IMR-90 (cell line): ENCODE measurements around the gene NOD1. TPM values are rescaled to one million over a fixed set of nuclear protein-coding genes. Genes with fewer than 3 reads are reported as not detected.

Experiments used
- ATAC-seq: fragments of 200-7000 bp; cut with Tn5 transposase; 2 replicates; pipeline ENCODE4 v1.9.1; 2020; ENCODE audit warnings: low read depth, mild to moderate bottlenecking, moderate library complexity
- BruUV-seq: library from RNA; stranded (reverse); fragments of 400-500 nt; replicated peaks from 2 replicates; lab custom pipeline; 2021; lab: Mats Ljungman, UMichigan
- CTCF ChIA-PET: fragments of 300-600 bp; formaldehyde crosslinking; extraction: SDS; loops from one replicate; lab custom pipeline; 2021; ENCODE audit warnings: antibody characterized with exemption; lab: Yijun Ruan, JAX
- POLR2A ChIA-PET: fragments of 300-600 bp; sonication (Branson Sonifier 250); formaldehyde crosslinking; loops from one replicate; lab custom pipeline; 2022; ENCODE audit warnings: antibody characterized with exemption; ENCODE audit not compliant: unreplicated experiment; lab: Charles Lee
- DNase-seq: peaks from one replicate; pipeline ENCODE4 v3.0.0; 2013
- H2AFZ ChIP-seq: replicated peaks from 2 replicates; pipeline ENCODE3; 2013; ENCODE audit warnings: low read length, mild to moderate bottlenecking; ENCODE audit not compliant: poor library complexity
- H2AK5ac ChIP-seq: 2 replicates; pipeline ENCODE4 v1.6.1; 2013; ENCODE audit warnings: low read depth, low read length, inconsistent platforms
- H2AK9ac ChIP-seq: replicated peaks from 2 replicates; pipeline ENCODE3; 2013; ENCODE audit warnings: mild to moderate bottlenecking, low read depth, low read length, moderate library complexity; ENCODE audit not compliant: poor library complexity
- H2BK120ac ChIP-seq: 2 replicates; pipeline ENCODE4 v1.6.1; 2013; ENCODE audit warnings: low read depth, low read length, inconsistent platforms
- H2BK15ac ChIP-seq: 3 replicates; pipeline ENCODE4 v1.6.1; 2013; ENCODE audit warnings: low read depth, low read length, inconsistent platforms
- H2BK20ac ChIP-seq: 2 replicates; pipeline ENCODE4 v1.6.1; 2013; ENCODE audit warnings: low read depth, mild to moderate bottlenecking, inconsistent platforms, low read length, moderate library complexity
- H2BK5ac ChIP-seq: 2 replicates; pipeline ENCODE4 v1.6.1; 2013; ENCODE audit warnings: mild to moderate bottlenecking, low read depth, low read length, inconsistent platforms; ENCODE audit not compliant: poor library complexity, severe bottlenecking
- H3K14ac ChIP-seq: replicated peaks from 2 replicates; pipeline ENCODE4 v1.6.1; 2013; ENCODE audit warnings: low read depth, low read length, inconsistent platforms
- H3K18ac ChIP-seq: 2 replicates; pipeline ENCODE4 v1.6.1; 2013; ENCODE audit warnings: low read depth, low read length, control low read depth
- H3K23ac ChIP-seq: 2 replicates; pipeline ENCODE4 v1.6.1; 2013; ENCODE audit warnings: low read depth, low read length, inconsistent platforms
- H3K27ac ChIP-seq: 2 replicates; pipeline ENCODE4 v1.5.1; 2013; ENCODE audit warnings: mild to moderate bottlenecking, control low read depth, low read length; ENCODE audit not compliant: insufficient read depth
- H3K27me3 ChIP-seq: 2 replicates; pipeline ENCODE4 v1.6.1; 2013; ENCODE audit warnings: low read length; ENCODE audit not compliant: control insufficient read depth, insufficient read depth
- H3K36me3 ChIP-seq: 2 replicates; pipeline ENCODE4 v1.6.1; 2013; ENCODE audit warnings: low read length, mixed read lengths; ENCODE audit not compliant: control insufficient read depth, insufficient read depth
- H3K4ac ChIP-seq: 2 replicates; pipeline ENCODE4 v1.6.1; 2013; ENCODE audit warnings: low read depth, low read length, inconsistent platforms
- H3K4me1 ChIP-seq: 2 replicates; pipeline ENCODE4 v1.6.1; 2013; ENCODE audit warnings: low read length, mixed read lengths; ENCODE audit not compliant: control insufficient read depth, insufficient read depth
- H3K4me2 ChIP-seq: 2 replicates; pipeline ENCODE4 v1.6.1; 2013; ENCODE audit warnings: low read depth, mild to moderate bottlenecking, control low read depth, low read length, moderate library complexity
- H3K4me3 ChIP-seq: 2 replicates; pipeline ENCODE4 v1.5.1; 2013; ENCODE audit warnings: low read depth, mild to moderate bottlenecking, control low read depth, low read length, moderate library complexity; ENCODE audit not compliant: insufficient read depth
- H3K56ac ChIP-seq: 2 replicates; pipeline ENCODE4 v1.6.1; 2013; ENCODE audit warnings: low read length, inconsistent platforms; ENCODE audit not compliant: insufficient read depth; ENCODE audit errors: extremely low read depth
- H3K79me1 ChIP-seq, 2 experiments: 2 replicates each; pipeline ENCODE4 v1.6.1; 2013; ENCODE audit warnings: low read length in 2 of 2, inconsistent platforms in 1 of 2, low read depth in 1 of 2
- H3K9ac ChIP-seq: 2 replicates; pipeline ENCODE4 v1.6.1; 2013; ENCODE audit warnings: low read depth, low read length, control low read depth
- H3K9me1 ChIP-seq: 2 replicates; pipeline ENCODE4 v1.6.1; 2013; ENCODE audit warnings: low read length, inconsistent platforms; ENCODE audit not compliant: insufficient read depth
- H3K9me3 ChIP-seq: 2 replicates; pipeline ENCODE4 v1.6.1; 2013; ENCODE audit warnings: low read length; ENCODE audit not compliant: control insufficient read depth, insufficient read depth
- H4K20me1 ChIP-seq: 2 replicates; pipeline ENCODE4 v1.6.1; 2013; ENCODE audit warnings: low read length, inconsistent platforms; ENCODE audit not compliant: insufficient read depth
- H4K5ac ChIP-seq: 2 replicates; pipeline ENCODE4 v1.6.1; 2013; ENCODE audit warnings: mild to moderate bottlenecking, low read depth, low read length, control low read depth
- H4K8ac ChIP-seq, 2 experiments: 2 replicates each; pipeline ENCODE4 v1.6.1; 2013; ENCODE audit warnings: low read depth in 2 of 2, low read length in 2 of 2, control low read depth in 1 of 2, inconsistent platforms in 1 of 2
- H4K91ac ChIP-seq: 2 replicates; pipeline ENCODE4 v1.6.1; 2013; ENCODE audit warnings: low read depth, low read length, inconsistent platforms; ENCODE audit not compliant: insufficient read depth
- MAFK ChIP-seq: IDR thresholded peaks from 2 replicates; pipeline ENCODE4 v1.6.1; 2012; ENCODE audit warnings: low read depth, low read length, improper control_type of control experiment
- SMC3 ChIP-seq: fragments of 150-350 bp; IDR thresholded peaks from 2 replicates; pipeline ENCODE4 v1.6.1; 2016; ENCODE audit warnings: low read depth, mild to moderate bottlenecking, antibody characterized with exemption, low read length, moderate library complexity
- WGBS, 2 experiments: methylation state at CpG; one replicate each; pipeline versions ENCODE4 v1.1.5 to v1.1.7; 2013; ENCODE audit warnings: missing lambda C conversion rate in 2 of 2; ENCODE audit not compliant: insufficient read length in 1 of 2; ENCODE audit errors: extremely low coverage in 2 of 2; 5-methylcytosine and 5-hydroxymethylcytosine counted together
- dilution Hi-C: fragments of 300-500 bp; cut with HindIII; formaldehyde crosslinking; loops from one replicate; pipeline ENCODE4 v1.14.3; 2018; ENCODE audit warnings: low sequenced_read_pairs; ENCODE audit not compliant: unreplicated experiment
- in situ Hi-C: fragments of 300-500 bp; cut with MboI; formaldehyde crosslinking; loops from 3 replicates; pipeline ENCODE4 v1.14.3; 2019; ENCODE audit warnings: low sequenced_read_pairs, inconsistent platforms, mixed read lengths
- intact Hi-C: fragments of 100-400 bp; cut with micrococcal nuclease; formaldehyde crosslinking; loops from 2 replicates; pipeline ENCODE4 v1.10.0; 2022
- polyA plus RNA-seq, 3 experiments: library from polyadenylated mRNA; depleted of rRNA; stranded (reverse); fragments of >200 nt; gene quantifications; 2 replicates each; pipeline ENCODE4 v1.2.3, GENCODE V29; 2012; ENCODE audit warnings: low replicate concordance in 1 of 3
- total RNA-seq: library from RNA; depleted of rRNA; stranded (reverse); fragments of >200 nt; gene quantifications from 2 replicates; pipeline ENCODE4 v1.2.3, GENCODE V29; 2012
- TF ChIP-seq, protein P1 (sequence below): fragments of 150-350 bp; IDR thresholded peaks from 2 replicates; pipeline ENCODE4 v1.6.1; 2016; ENCODE audit warnings: low read depth, mild to moderate bottlenecking, low read length, moderate library complexity, borderline replicate concordance

Gene NOD1
- total and polyA plus RNA-seq, 2 of the 4 experiments (the other 2 are of a cell fraction), result 1.8 to 3.0 TPM

DNA sequence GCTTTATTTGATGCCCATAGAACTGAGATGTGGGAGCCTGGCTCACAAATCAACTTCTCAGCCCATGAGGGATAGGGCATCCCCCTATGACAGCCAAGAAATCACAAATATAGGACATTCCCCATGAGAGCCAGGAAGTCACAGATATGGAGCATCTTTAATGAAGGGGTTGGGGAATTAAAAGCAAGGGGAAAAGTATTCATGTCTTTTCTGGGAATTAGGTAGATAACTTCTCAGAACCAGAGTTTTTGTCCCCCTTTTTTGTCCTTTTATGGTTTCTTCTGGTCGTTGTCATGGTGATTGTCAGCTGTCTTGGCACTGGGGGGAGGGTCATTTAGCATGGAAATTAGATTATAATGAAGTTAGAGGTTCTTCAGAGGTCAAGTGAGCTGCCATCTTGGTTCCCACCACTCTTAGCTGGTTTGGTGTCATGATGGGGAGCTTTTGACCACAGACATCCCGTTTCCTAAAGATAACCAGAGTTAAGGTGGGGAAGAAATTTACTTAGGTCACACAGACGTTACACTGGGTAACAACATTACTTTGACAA, 56.9 kb downstream of the NOD1 start:
- Histone ChIP-seq H3K23ac (no peak overlapping the region), H3K9me3 (no peaks in the 10 kb centered on the region), H2BK15ac (no peak overlapping the region), H4K91ac (no peak overlapping the region), H2AK9ac (no peak overlapping the region), H2BK20ac (no peak overlapping the region), H3K14ac (no peak overlapping the region), H4K20me1 (no peaks in the 10 kb centered on the region), H2AK5ac (no peak overlapping the region), H3K36me3 (peaks cover 2% of the 10 kb centered on the region; the same call in 1 of the 2 replicates), H3K9ac (no peak overlapping the region), H3K56ac (no peak overlapping the region), H3K4ac (no peak overlapping the region), H4K5ac (no peak overlapping the region), H3K79me1 (no peaks in the 10 kb centered on the region), H3K18ac (no peak overlapping the region), H2BK120ac (no peak overlapping the region), H3K4me2 (no peak overlapping the region), H3K9me1 (no peaks in the 10 kb centered on the region), H4K8ac (no peak overlapping the region), H3K4me1 (no peaks in the 10 kb centered on the region), H2BK5ac (no peak overlapping the region), H2AFZ (no peak overlapping the region), H3K27me3 (no peaks in the 10 kb centered on the region), H3K4me3 (no peak overlapping the region), H3K27ac (no peak overlapping the region)
- no peak for DNase-seq
- WGBS, 2 experiments, result no CpG with 5 or more reads among the region's 3 CpGs
- in situ Hi-C loops (no loop called here), intact Hi-C loops (no loop called here), dilution Hi-C loops (no loop called here)
- ChIA-PET POLR2A (no interaction called here), CTCF (no interaction called here)
- no TSS peak for BruUV-seq
- no peak for ATAC-seq
- TF ChIP-seq SMC3 (no peak), MAFK (no peak)
- TF ChIP-seq, protein P1, sequence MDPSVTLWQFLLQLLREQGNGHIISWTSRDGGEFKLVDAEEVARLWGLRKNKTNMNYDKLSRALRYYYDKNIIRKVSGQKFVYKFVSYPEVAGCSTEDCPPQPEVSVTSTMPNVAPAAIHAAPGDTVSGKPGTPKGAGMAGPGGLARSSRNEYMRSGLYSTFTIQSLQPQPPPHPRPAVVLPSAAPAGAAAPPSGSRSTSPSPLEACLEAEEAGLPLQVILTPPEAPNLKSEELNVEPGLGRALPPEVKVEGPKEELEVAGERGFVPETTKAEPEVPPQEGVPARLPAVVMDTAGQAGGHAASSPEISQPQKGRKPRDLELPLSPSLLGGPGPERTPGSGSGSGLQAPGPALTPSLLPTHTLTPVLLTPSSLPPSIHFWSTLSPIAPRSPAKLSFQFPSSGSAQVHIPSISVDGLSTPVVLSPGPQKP, result no peak
